G401 (cell line): ENCODE data around the gene TEX19. TPM values are rescaled to one million over a fixed set of nuclear protein-coding genes. Genes with fewer than 3 reads are reported as not detected.
"Not testable (repeated sequence)": the region's sequence is repeated elsewhere in the genome, so short reads cannot be mapped to it uniquely, and the experiment has no call there.

Experiments
- DNase-seq: peaks from one replicate; pipeline ENCODE4 v3.0.0-alpha.2; 2015; ENCODE audit warnings: low spot score
- in situ Hi-C: cut with HindIII; loops from 2 replicates; pipeline ENCODE4 v1.10.0; 2016; ENCODE audit warnings: low sequenced_read_pairs, mixed read lengths
- total RNA-seq: library from RNA; depleted of rRNA; stranded (reverse); fragments of >200 nt; shearing (Covaris generic); gene quantifications from 2 replicates; pipeline ENCODE4 v1.2.3, GENCODE V29; 2014

The TEX19 gene
- total RNA-seq, 1 experiment from 2014 or later: 5.7 TPM

DNA sequence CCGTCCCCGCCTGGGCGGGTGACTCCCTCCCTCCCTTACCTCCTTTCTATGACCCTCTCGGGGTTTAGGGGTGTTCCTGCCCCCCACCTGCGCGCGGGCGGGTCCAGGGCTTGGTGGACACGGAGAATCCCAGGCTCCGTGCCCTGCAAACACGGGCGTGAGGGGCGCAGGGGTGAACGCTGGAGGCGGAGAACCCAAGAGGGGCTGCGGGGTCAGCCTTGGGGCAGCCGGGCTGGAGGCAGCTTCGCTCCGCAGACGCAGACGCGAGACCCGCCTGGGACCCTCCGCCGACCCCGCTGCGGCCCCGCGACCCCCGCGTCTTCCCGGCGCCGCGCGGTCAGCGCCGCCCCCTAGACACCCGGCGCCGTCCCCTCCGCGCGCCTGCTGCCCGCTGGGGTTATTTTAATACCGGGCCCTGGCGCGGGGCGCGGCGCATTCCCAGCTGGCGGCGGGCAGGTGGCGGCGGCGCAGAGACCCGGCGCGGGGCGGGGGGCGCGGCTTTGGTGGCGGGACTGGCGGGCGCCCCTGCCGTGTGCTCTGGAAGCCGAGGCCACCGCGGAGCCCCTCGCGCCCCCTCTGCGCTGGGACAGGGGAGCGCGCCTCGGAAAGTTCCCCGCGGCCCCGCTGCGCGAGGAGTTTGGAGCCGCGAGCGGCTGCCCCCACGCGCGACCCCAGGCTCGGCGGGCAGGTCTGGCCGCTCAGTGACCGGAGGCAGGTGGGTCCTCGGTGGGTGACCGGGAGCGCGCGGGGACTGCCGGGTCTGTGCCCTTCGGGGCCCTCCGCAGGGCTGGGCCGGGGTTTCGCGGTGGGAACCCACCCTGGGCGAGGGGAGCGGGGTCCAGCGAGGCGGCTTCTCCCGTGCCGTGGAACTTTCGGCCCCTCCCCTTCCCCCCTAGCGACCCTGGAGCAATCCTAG lies 12.5 kb downstream of the TEX19 start, which contains the start of gene UTS2R:
Gene UTS2R, plus strand, starts transcription at position 433 of the 916 bp plus-strand sequence. CDS start 2,560 bp downstream, outside the sequence.
- in situ Hi-C loops: no loop called here
- DNase-seq: no peak

DNA sequence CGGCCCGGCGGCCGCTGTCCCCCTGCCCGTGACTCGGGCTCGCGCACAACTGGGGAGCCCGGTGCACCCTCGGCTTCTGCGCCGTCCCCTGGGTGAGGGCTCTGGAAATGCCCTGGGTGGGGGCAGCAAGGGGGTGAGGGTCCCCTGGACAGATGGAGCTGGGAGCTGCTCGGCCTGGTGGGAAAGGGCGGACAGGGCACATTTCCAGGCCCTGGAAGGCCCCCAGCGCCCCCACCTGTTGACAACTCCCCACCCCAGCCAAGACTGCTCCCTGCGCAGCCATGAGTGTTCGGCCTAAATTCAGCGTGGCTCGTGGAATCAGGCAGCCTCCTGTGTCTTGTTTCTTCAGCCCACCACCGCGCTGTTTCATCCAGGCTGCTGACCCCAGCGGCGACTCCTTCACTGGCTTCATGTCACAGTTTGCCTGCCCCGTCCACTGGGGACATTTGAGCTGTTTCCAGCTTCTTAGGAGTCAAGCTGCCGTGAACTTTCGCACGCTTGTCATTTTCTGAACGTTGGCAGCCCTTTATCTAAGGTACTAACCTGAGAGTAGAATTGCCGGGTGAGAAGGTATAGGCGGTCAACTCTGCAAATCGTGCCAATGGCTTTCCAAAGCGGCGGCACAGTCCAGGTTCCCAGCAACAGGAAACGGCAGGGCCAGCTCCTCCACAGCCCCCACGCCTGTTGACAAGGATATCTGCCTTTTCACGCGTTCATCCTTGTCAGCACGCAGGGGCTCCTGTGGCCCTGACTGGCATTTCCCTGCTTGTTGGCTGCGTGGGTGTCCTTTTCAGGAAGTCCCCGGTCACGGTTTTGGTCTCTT lies 13.4 kb downstream of the TEX19 start:
- in situ Hi-C loops: no loop called here

DNA sequence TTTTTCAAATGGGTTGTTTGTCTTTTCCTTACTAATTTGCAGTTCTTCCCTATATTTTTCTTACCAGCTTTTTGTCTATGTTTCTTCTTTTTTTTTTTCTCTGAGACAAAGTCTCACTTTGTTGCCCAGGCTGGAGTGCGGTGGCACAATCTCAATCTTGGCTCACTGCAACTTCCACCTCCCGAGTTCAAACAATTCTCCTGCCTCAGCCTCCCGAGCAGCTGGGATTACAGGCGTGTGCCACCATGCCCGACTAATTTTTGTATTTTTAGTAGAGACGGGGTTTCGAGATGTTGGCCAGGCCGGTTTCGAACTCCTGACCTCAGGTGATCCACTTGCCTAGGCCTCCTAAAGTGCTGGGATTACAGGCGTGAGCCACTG lies 14.0 kb downstream of the TEX19 start:
- DNase-seq, in situ Hi-C loops: not testable (repeated sequence)

More for the DNA sequence above, 13.4 kb downstream of the TEX19 start:
- no peak for DNase-seq

DNA sequence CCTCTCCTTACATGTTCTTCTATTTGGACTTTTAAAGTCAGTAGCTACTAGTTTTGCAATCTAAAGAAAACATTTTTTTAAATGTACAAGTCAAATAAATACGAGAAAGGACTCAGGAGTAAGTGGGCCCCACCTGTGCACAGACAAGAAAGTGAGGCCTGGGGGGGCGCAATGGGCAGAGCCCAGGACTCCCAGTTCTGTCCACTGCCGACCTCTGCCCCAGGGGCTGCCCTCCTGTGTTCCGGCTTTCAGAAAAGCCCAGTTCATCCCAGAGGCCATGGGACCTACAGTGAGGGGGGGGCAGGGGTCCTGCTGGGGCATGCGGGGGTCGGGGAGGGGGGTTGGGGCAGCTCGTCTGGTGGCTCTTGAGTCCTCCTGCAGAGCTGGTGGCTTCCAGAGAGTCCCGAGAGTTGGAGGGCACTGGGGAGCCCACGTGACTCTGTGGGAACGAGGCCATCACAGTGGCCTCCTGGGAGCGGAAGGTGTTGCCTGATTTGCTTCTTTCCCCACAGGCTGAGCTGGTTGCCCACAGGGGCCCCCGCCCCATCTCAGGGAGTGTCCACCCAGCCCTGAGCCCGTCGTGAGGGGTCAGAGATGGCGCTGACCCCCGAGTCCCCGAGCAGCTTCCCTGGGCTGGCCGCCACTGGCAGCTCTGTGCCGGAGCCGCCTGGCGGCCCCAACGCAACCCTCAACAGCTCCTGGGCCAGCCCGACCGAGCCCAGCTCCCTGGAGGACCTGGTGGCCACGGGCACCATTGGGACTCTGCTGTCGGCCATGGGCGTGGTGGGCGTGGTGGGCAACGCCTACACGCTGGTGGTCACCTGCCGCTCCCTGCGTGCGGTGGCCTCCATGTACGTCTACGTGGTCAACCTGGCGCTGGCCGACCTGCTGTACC lies 14.9 kb downstream of the TEX19 start:
- no peak for DNase-seq
- in situ Hi-C loops: no loop called here

DNA sequence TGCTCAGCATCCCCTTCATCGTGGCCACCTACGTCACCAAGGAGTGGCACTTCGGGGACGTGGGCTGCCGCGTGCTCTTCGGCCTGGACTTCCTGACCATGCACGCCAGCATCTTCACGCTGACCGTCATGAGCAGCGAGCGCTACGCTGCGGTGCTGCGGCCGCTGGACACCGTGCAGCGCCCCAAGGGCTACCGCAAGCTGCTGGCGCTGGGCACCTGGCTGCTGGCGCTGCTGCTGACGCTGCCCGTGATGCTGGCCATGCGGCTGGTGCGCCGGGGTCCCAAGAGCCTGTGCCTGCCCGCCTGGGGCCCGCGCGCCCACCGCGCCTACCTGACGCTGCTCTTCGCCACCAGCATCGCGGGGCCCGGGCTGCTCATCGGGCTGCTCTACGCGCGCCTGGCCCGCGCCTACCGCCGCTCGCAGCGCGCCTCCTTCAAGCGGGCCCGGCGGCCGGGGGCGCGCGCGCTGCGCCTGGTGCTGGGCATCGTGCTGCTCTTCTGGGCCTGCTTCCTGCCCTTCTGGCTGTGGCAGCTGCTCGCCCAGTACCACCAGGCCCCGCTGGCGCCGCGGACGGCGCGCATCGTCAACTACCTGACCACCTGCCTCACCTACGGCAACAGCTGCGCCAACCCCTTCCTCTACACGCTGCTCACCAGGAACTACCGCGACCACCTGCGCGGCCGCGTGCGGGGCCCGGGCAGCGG lies 15.7 kb downstream of the TEX19 start:
- no peak for DNase-seq

DNA sequence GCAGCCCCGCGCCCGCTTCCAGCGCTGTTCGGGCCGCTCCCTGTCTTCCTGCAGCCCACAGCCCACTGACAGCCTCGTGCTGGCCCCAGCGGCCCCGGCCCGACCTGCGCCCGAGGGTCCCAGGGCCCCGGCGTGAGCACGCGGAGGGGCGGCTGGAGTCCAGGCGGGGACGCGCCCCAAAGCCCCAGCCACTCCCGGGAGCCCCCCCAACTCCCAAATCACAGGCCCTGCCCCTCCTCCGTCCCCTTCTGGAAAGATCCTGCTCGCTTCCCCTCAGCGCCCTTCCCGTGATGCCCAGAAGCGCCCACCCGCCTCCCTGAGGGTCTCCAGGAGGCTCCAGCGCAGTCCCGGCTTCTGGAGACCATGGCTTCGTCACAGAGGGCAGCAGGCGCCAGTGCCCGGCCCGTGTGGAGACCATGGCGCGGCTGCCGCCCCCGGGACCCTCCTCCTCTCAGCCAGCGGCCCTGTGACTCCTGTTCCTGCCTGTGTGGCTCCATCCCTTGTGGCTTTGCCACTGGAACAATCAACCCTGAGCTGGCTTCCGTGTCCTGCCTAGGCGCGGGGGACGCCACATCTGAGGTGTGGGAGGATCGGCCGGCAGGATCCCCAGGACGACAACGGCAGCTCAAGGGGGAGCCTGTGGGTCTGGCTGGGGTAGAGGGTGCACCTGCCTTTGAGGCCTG lies 16.5 kb downstream of the TEX19 start:
- in situ Hi-C loops: no loop called here
- DNase-seq: no peak

More for the DNA sequence above, 15.7 kb downstream of the TEX19 start:
- in situ Hi-C loops: no loop called here

DNA sequence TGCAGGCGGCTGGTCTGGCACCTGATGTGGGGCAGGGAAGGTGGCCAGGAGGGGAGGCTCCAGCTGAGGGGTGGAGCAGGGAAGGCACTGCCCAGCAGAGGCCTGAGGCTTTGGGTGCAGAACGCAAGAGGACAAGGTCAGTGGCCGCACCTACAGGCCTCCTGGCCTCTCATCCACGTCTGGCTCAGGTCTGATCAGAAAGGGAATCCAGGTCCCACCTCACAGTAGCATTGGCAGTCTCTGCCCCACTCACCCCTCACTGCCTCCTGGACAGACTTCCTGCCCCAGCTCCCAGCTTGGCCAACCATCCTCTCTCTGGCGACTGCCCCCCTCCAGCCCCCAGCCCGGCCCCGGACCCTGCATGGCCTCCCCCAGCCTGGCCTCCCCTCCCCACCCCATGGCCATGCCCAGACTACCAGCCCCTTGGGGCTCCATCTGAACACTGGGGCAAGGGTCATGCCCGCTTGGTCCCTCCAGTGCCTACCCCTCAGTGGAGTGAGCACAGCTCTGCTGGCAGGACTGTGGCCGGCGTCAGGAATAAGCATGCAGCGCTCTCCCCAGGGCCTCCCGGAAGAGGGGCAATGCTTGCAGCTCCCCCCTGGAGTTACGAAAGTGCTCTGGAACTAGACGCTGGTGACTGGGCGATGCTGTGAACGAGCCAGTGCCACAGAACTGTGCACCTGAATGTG lies 17.1 kb downstream of the TEX19 start:
- in situ Hi-C loops: no loop called here
- no peak for DNase-seq

DNA sequence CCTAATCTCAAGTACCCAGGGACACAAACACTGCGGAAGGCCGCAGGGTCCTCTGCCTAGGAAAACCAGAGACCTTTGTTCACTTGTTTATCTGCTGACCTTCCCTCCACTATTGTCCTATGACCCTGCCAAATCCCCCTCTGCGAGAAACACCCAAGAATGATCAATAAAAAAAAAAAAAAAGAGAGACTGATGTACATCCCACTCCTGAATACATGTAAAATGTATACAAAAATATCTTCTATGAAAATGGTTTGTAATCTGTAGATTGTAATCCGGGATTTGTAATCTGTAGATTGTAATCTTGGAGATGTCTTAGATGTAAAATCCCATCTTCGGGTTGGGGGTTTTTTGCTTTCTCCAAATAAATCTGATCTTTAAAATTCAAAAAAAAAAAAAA lies 18.2 kb downstream of the TEX19 start:
- in situ Hi-C loops, DNase-seq: not testable (repeated sequence)

DNA sequence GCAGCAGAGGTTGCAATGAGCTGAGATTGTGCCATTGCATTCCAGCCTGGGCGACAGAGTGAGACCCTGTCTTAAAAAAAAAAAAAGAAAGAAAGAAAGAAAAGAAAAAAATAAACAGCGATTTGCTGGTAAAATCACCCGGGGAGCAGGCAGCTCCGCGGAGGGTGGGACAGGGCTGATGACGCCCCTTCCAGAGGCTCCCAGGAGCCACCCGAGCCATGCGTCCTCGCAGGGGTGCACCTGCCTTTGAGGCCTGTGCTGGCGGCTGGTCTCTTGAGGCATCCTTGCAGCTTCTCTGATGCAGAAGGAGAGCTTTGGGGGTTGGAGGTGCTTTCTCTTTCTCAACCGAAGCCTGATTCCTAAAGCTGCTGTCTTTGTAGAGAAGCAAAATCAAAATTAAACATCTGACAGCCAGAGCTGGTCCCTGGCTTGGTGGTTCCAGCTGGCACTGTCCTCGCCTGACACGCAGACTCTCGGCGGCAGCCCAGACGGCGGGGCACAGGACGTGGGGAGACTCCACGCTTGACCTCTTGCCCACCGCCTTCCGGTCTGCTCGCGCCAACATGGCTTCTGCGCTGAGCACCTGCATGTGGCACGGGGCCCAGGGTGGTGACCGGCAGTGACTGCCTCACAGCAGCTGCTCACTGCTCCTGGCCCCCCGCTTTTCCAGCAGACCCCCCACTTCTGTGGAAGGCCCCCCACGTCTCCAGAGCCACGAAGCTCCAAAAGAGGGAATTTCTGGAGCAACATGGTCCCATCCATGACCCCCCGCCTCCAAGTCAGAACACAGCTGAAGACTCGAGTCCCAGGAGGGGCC lies 19.1 kb downstream of the TEX19 start:
- no peak for DNase-seq
- in situ Hi-C loops: no loop called here

DNA sequence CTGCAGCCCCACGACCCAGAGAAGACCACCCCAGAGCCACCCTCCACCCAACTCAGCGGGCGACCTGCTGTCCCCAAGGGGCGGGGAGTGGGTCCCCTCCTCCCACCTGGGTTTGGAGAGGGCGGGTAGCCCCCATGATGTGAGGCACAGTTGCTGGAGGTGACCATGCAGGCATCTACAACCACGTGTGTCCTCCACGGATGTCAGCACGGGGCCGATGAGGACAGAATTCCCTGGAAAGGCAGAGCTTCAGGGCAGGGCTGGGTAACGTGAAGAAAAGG lies 19.6 kb downstream of the TEX19 start:
- DNase-seq: no peak
- in situ Hi-C loops: no loop called here

DNA sequence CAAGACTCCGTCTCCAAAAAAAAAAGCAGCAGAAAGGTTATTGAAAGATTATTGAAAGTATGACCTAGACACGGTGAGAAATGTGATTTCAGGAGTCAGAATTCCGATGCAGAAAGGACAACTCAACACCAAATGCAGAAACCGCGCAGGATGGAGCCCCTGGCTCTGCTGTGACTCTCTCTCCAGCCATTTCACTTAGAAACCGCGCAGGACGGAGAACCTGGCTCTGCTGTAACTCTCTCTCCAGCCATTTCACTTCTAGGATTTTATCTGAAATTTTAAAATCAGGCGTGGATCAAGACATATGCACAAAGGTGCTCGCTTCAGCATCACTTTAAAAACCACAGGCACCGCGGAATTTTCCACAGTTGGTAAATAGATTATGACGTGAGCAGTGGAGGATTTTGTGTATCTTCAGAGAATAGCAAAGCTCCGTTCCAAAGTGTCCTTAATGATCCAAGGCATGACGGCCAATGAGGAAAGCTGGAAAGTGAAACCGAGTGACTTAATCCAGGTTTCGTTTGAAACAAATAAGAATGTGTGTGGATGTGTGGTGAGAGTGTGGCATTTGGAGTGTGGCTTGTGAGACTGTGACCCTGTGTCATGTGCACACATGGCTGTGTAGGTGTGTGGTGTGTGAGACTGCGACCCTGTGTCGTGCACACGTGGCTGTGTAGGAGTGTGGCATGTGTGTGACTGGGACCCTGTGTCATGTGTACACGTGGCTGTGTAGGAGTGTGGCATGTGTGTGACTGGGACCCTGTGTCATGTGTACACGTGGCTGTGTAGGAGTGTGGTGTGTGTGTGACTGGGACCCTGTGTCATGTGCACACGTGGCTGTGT lies 22.0 kb downstream of the TEX19 start:
- in situ Hi-C loops: no loop called here

DNA sequence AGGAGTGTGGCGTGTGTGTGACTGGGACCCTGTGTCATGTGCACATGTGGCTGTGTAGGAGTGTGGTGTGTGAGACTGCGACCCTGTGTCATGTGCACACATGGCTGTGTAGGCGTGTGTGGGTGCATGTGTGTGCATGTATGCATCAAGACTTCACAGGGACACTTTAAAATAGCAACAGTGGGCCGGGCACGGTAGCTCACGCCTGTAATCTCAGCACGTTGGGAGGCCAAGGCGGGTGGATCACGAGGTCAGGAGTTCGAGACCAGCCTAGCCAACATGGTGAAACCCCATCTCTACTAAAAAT lies 22.6 kb downstream of the TEX19 start:
- in situ Hi-C loops, DNase-seq: not testable (repeated sequence)

More for the DNA sequence above, 22.0 kb downstream of the TEX19 start:
- no peak for DNase-seq

DNA sequence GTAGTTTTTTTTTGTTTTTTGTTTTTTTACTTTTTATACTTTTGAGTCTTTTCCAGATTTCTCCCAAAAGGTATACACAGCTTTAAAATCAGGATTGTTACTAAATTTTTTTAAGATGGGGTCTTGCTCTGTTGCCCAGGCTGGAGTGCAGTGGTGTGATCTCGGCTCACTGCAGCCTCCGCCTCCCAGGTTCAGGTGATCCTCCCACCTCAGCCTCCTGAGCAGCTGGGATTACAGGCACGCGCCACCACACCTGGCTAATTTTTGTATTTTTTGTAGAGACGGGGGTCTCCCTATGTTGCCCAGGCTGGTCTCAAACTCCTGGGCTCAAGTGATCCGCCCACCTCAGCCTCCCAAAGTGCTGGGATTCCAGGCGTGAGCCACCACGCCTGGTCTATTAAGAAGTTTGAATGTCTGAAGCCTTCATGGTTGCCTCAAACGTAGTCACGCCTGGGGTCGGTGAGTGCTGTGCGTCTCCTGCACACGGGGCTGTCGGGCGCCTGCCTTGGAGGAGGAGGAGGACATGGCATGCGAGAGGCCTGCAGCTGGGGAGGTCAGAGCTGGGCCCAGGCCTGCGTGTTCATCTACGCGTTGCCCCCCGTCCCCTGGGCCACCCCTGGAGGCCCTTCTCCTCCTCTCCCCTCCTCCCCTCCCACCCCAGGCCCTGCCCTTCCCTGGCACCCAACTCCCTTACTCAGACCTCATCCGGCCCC lies 23.3 kb downstream of the TEX19 start:
- DNase-seq, in situ Hi-C loops: not testable (repeated sequence)

DNA sequence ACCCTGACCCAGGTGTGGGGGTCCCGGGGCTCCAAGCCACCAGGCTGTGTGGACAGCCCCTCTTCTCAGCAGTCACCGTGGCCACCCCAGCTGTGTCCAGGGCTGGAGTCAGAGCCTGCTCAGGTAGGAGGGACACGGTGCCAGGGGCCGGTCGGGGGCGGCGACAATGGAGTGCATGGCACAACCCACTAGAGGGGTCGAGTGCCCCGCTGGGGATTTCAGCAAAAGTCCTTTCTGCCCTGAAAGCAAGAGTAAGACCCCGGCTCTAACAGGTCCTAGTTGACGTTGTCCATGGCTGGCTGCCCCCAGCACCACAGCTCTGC lies 23.8 kb downstream of the TEX19 start:
- in situ Hi-C loops: no loop called here
- no peak for DNase-seq

DNA sequence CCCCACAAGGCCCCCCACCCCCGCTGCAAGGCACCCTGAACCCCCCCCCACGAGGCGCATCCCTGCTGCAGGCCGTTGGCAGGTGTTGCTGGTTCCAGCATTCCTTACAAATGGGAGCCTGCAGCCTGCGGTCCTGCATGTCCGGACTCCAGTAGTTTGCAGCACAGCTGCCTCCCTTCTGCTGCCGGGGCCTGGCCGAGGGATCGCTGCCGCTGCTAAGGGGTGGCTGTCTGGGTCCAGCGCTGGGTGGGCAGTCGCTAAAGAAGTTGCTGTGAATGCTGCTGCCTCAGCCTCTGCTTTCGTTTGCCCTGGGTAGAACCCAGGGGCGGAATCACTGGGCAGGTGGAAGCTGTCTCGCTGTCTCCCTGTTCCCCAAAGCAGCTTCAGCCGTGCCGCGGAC lies 24.4 kb downstream of the TEX19 start:
- DNase-seq: no peak
- in situ Hi-C loops: no loop called here
